SK-N-SH (cell line): ENCODE results near the gene ASAP2. TPM values are rescaled to one million over a fixed set of nuclear protein-coding genes. Genes with fewer than 3 reads are reported as not detected.

Source experiments
- CTCF ChIA-PET: fragments of 300-600, 350-600 bp; formaldehyde crosslinking; extraction: SDS; loops from one replicate; lab custom pipeline; 2021; lab: Yijun Ruan, JAX
- POLR2A ChIA-PET: fragments of 350-600 bp; sonication (Branson Sonifier 250); formaldehyde crosslinking; extraction: SDS; loops from one replicate; lab custom pipeline; 2020; ENCODE audit warnings: antibody characterized with exemption, inconsistent platforms; lab: Yijun Ruan, JAX
- DNase-seq: peaks from one replicate; pipeline ENCODE4 v3.0.0; 2012
- H2AFZ ChIP-seq: fragments of 200-600 bp; sonication (generic); 2 replicates; pipeline ENCODE4 v1.8.1; 2016; ENCODE audit warnings: antibody characterized with exemption, mild to moderate bottlenecking, low read depth
- H3F3A ChIP-seq: fragments of 200-600 bp; sonication (generic); replicated peaks from 2 replicates; pipeline ENCODE3; 2016; ENCODE audit warnings: antibody characterized with exemption, mild to moderate bottlenecking; ENCODE audit not compliant: insufficient read depth
- H3K27ac ChIP-seq, 2 experiments: fragments of 200-500 bp in 1 of 2; fragments of 200-600 bp in 1 of 2; sonication (Bioruptor generic) in 1 of 2; sonication (generic), shearing (Covaris generic) in 1 of 2; 2 replicates each; pipeline versions ENCODE4 v1.5.1 to v1.6.1; 2014 to 2016; ENCODE audit warnings: low read depth in 2 of 2, inconsistent platforms in 1 of 2, low read length in 1 of 2, mild to moderate bottlenecking in 1 of 2, mixed read lengths in 1 of 2
- H3K27me3 ChIP-seq: fragments of 200-600 bp; sonication (generic), shearing (Covaris generic); 2 replicates; pipeline ENCODE4 v1.6.1; 2016; ENCODE audit warnings: mixed run types; ENCODE audit not compliant: insufficient read depth
- H3K36me3 ChIP-seq, 2 experiments: fragments of 200-500 bp in 1 of 2; fragments of 200-600 bp in 1 of 2; sonication (Bioruptor generic) in 1 of 2; sonication (generic) in 1 of 2; replicated peaks in 1 of 2; 2 replicates each; pipeline versions ENCODE3 to v1.5.1; 2014 to 2016; ENCODE audit warnings: low read length in 1 of 2, mild to moderate bottlenecking in 1 of 2; ENCODE audit not compliant: insufficient read depth in 2 of 2, control insufficient read depth in 1 of 2
- H3K4me1 ChIP-seq, 2 experiments: fragments of 200-500 bp in 1 of 2; fragments of 200-600 bp in 1 of 2; sonication (Bioruptor generic) in 1 of 2; sonication (generic), shearing (Covaris generic) in 1 of 2; 2 replicates each; pipeline versions ENCODE4 v1.5.1 to v1.6.1; 2014 to 2016; ENCODE audit warnings: low read depth in 1 of 2, low read length in 1 of 2, mixed run types in 1 of 2; ENCODE audit not compliant: insufficient read depth in 2 of 2, control insufficient read depth in 1 of 2
- H3K4me2 ChIP-seq: fragments of 200-600 bp; sonication (generic), shearing (Covaris generic); 2 replicates; pipeline ENCODE4 v1.6.1; 2017; ENCODE audit warnings: mixed run types
- H3K4me3 ChIP-seq, 2 experiments: fragments of 200-500 bp in 1 of 2; fragments of 200-600 bp in 1 of 2; sonication (Bioruptor generic) in 1 of 2; sonication (generic), shearing (Covaris generic) in 1 of 2; 2 replicates each; pipeline versions ENCODE4 v1.5.1 to v1.8.1; 2014 to 2016; ENCODE audit warnings: low read depth in 2 of 2, inconsistent platforms in 1 of 2, low read length in 1 of 2, mild to moderate bottlenecking in 1 of 2, mixed read lengths in 1 of 2, moderate library complexity in 1 of 2
- H3K79me2 ChIP-seq: fragments of 200-600 bp; sonication (generic); 2 replicates; pipeline ENCODE4 v1.8.1; 2017; ENCODE audit warnings: mild to moderate bottlenecking; ENCODE audit not compliant: insufficient read depth
- H3K9ac ChIP-seq: fragments of 200-600 bp; sonication (generic); 2 replicates; pipeline ENCODE4 v1.6.1; 2017; ENCODE audit warnings: mixed run types
- H3K9me2 ChIP-seq: fragments of 200-600 bp; sonication (generic); 2 replicates; pipeline ENCODE4 v1.6.1; 2017; ENCODE audit warnings: mixed run types
- H3K9me3 ChIP-seq: fragments of 200-600 bp; sonication (generic); 2 replicates; pipeline ENCODE4 v1.6.1; 2017; ENCODE audit warnings: mixed run types, mild to moderate bottlenecking, moderate library complexity
- H4K20me1 ChIP-seq: fragments of 200-600 bp; sonication (generic); 2 replicates; pipeline ENCODE4 v1.6.1; 2017; ENCODE audit warnings: mild to moderate bottlenecking, mixed run types; ENCODE audit not compliant: insufficient read depth
- CTCF ChIP-seq: fragments of 200-600 bp; sonication (generic); IDR thresholded peaks from 2 replicates; pipeline ENCODE4 v1.6.1; 2017; ENCODE audit warnings: antibody characterized with exemption, mild to moderate bottlenecking, moderate library complexity
- ELF1 ChIP-seq: IDR thresholded peaks from 2 replicates; pipeline ENCODE4 v1.4.0; 2012
- EP300 ChIP-seq, 2 experiments: IDR thresholded peaks; 2 replicates each; pipeline versions ENCODE4 v1.4.0 to v1.6.1; 2012; ENCODE audit warnings: borderline replicate concordance in 1 of 2, low read depth in 1 of 2, low read length in 1 of 2
- GABPA ChIP-seq: IDR thresholded peaks from 2 replicates; pipeline ENCODE4 v1.4.0; 2012; ENCODE audit warnings: low read depth, mild to moderate bottlenecking
- MXI1 ChIP-seq: IDR thresholded peaks from 2 replicates; pipeline ENCODE4 v1.6.1; 2012; ENCODE audit warnings: mild to moderate bottlenecking, low read depth, low read length, improper control_type of control experiment
- NRF1 ChIP-seq: IDR thresholded peaks from 2 replicates; pipeline ENCODE4 v1.6.1; 2012; ENCODE audit warnings: low read depth, mild to moderate bottlenecking, low read length
- PBX3 ChIP-seq: IDR thresholded peaks from 2 replicates; pipeline ENCODE4; 2012
- RAD21 ChIP-seq: IDR thresholded peaks from 2 replicates; pipeline ENCODE4 v1.6.1; 2012; ENCODE audit warnings: mild to moderate bottlenecking, low read length
- RCOR1 ChIP-seq: fragments of 150-350 bp; IDR thresholded peaks from 2 replicates; pipeline ENCODE4 v1.6.1; 2017; ENCODE audit warnings: antibody characterized with exemption, low read length
- RFX5 ChIP-seq: IDR thresholded peaks from 2 replicates; pipeline ENCODE4 v1.6.1; 2012; ENCODE audit warnings: mild to moderate bottlenecking, improper control_type of control experiment, low read length
- RXRA ChIP-seq: IDR thresholded peaks from 2 replicates; pipeline ENCODE4 v1.4.0; 2012; ENCODE audit warnings: low read depth, mild to moderate bottlenecking, borderline replicate concordance
- SMC3 ChIP-seq: IDR thresholded peaks from 2 replicates; pipeline ENCODE4 v1.6.1; 2012; ENCODE audit warnings: low read depth, low read length, improper control_type of control experiment
- TCF12 ChIP-seq: IDR thresholded peaks from 2 replicates; pipeline ENCODE4 v1.4.0; 2012
- TEAD4 ChIP-seq: IDR thresholded peaks from 2 replicates; pipeline ENCODE4 v1.4.0; 2012; ENCODE audit warnings: mild to moderate bottlenecking, borderline replicate concordance; ENCODE audit not compliant: insufficient read depth
- USF1 ChIP-seq: IDR thresholded peaks from 2 replicates; pipeline ENCODE4 v1.4.0; 2012; ENCODE audit warnings: low read depth, borderline replicate concordance
- USF2 ChIP-seq: fragments of 150-350 bp; IDR thresholded peaks from 2 replicates; pipeline ENCODE4 v1.6.1; 2017; ENCODE audit warnings: antibody characterized with exemption, low read length, low read depth, borderline replicate concordance
- WGBS: methylation state at CpG from one replicate; pipeline ENCODE4 v1.1.6; 2017; ENCODE audit warnings: low lambda C conversion rate; 5-methylcytosine and 5-hydroxymethylcytosine counted together
- polyA plus RNA-seq, 3 experiments: library from polyadenylated mRNA; depleted of rRNA; stranded (reverse); fragments of >200 nt; gene quantifications; 2 replicates each; pipeline ENCODE4 v1.2.3, GENCODE V29; 2012

Gene ASAP2
- polyA plus RNA-seq, 1 of the 3 experiments (the other 2 are of a cell fraction), result 37.9 TPM

GRCh38 chr2:9188823-9189222 lies 17.8 kb upstream of the ASAP2 start:
- H2AFZ ChIP-seq, result no peak overlapping the region
- H3K9me2 ChIP-seq, result no peaks in the 10 kb centered on the region
- POLR2A ChIA-PET, result no interaction called here
- CTCF ChIA-PET, result interaction anchor here (0.8 to 1.4 kb wide), 6 partner anchors 16 to 145 kb away, joined by 3 to 7 read pairs (median 3); partner anchors contain the start of gene ASAP2
- H3K27ac ChIP-seq, result no peak overlapping the region
- no peak for DNase-seq
- H3K4me1 ChIP-seq, result peaks cover 20 to 42% of the 10 kb centered on the region in 2 experiments; a peak in 3 of 4 replicates
- H3K4me3 ChIP-seq, result no peak overlapping the region
- TF ChIP-seq EP300 (IDR thresholded peaks at IDR 0.05; ENCODE audit: borderline replicate concordance in 1 of 2, low read depth in 1 of 2, low read length in 1 of 2) (no peak), NRF1 (no peak), USF2 (no peak), USF1 (no peak), PBX3 (no peak), RXRA (no peak), CTCF (no peak), RCOR1 (no peak), ELF1 (no peak), RFX5 (no peak), RAD21 (no peak), GABPA (no peak), TEAD4 (no peak), SMC3 (no peak), TCF12 (no peak), MXI1 (no peak)
- TF ChIP-seq, all 33 proteins: peak for 0
- Histone ChIP-seq H3K9ac (no peak overlapping the region), H3K4me2 (no peak overlapping the region), H3K36me3 (no peaks in the 10 kb centered on the region), H3F3A (peaks cover 35% of the 10 kb centered on the region), H3K27me3 (no peaks in the 10 kb centered on the region), H3K9me3 (no peaks in the 10 kb centered on the region), H3K79me2 (no peaks in the 10 kb centered on the region), H4K20me1 (no peaks in the 10 kb centered on the region)
- WGBS, result 93% methylated on average over 6 of the region's 6 CpGs
